ENCODE data around the gene IL1RN. TPM values are rescaled to one million over a fixed set of nuclear protein-coding genes. Genes with fewer than 3 reads are reported as not detected.

Gene IL1RN
- total RNA-seq, 1 donor from 2014 or later: not detected

DNA sequence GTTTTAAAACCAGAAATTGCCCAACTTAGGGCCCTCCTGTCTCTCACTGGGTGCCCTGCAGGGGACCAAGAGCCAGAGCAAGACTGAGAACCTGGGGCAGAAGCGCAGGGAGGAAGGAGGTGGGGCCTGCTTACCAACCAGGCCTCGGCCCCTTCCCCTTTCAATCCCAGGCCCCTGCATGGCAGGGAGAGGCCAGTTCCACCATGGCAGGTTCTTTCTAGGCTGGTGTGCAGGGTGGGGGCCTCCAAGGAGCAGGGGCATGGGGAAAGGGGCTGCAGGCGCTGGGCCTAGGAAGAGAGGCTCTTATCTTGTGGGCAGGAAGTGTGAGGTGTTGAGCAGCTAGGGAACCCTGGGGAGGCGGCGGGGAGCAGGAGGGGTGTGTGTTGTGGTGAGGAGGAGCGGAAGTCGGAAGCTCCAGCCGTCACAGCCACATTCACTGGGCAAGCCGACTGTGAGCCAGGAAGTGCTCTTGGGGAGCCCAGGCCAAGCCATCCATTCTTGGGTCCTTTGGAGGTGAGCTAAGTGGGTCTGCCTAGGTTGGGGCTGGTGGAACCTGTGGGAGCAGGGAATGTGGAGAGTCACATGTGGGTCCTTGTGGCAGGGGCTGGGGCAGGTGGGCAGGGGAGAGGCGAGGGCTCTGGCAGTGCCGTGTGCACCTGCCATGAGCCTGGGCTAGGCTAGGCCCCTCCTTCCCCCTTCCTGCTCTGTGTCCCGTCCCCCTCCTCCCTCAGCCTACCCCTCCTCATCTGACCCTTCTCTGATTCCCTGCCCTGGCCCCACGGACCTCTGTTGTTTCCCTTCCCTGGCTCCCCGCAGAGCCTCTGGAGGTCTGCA is 46.4 kb downstream of the IL1RN start, which contains the start of gene PSD4:
Gene PSD4, plus strand, starts transcription at position 430 of the 834 bp plus-strand sequence. CDS start 8,486 bp downstream, outside the sequence.
- DNase-seq (ENCODE audit: low read depth): no peak

GRCh38 chr2:113174376-113174750 is 47.0 kb downstream of the IL1RN start:
- no peak for DNase-seq (ENCODE audit: low read depth)

DNA sequence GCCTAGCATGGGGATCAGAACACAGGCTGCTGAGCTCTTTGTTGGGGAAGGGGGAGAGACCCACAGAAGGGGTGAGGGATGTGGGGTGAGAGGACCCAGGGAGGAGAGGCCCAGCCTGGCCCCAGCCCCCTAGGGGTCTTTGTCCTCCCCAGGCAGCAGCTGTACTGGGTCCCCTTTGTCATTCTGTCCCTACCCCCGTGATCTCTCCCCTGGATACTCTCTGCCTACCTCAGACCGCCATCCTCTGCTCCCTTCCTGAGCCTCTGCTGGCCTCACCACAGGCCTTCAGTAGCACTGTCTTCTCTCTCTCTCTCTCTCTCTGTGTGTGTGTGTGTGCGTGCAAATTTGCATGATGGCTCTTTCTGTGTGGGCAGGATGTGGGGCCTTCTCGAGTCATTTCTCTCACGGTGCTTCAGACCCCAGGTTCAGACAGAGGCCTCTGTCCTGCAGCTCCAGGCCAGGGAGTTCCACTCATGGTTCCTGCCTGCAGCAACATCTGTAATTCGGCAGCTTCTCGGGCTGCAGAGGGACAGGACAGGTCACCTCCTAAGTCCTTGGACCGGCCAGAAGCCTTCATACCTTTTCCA is 47.7 kb downstream of the IL1RN start:
- DNase-seq (ENCODE audit: low read depth): no peak

- no peak for DNase-seq (ENCODE audit: low read depth)
Measured at GRCh38 chr2:113175736-113176695, 48.6 kb downstream of the IL1RN start.

DNA sequence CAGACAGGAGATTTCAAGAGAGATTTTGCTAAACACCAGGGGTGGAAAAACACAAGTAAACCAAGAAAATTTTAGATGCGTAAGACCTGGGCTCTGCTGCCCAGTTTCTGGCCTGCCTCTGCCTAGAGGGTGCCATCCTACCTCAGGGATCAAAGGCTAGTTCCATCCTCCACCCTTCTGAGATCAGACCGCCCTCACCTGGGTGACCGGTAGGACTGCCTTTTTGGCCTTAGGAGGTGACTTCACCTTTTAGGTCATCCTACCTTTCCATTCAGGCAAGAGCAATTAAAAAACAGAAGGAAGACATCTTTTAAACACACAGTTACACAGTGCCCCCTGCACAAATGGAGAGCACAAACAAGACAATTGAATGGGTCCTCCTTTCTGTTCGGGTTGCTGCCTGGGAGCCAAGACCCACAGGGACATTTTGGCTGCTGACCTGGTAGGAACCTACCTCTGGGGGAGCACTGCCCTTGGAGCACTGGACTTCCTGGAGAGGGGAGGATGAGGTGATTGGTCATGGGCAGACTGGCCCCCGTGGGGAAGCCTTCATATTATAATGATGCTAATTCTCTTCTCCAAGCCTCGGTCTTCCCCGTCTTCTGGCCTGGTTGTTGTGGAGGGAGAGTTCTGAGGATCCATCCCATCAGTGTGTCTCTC is 49.4 kb downstream of the IL1RN start:
- DNase-seq (ENCODE audit: low read depth): no peak

GRCh38 chr2:113178069-113178746 is 50.8 kb downstream of the IL1RN start:
- DNase-seq (ENCODE audit: low read depth): no peak

DNA sequence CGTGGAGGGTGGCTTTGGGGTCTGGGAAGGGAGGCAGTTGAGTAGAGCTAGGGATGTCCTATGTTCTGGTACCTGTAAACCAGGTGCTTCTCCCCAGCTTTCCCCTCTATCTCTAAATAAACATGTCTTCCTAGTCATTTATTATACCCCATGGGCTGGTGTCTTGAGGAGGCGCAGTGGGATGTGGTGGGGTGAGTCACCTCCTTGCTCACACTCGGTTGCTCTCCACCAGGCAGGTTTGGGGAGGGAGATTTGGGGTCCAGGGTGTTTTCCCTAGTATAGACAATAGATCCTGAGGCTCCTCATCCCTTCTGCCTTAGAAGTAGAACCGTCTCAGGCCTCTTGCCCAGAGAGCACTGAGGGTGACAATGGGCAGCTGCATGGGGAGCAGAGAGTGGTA is 51.5 kb downstream of the IL1RN start:
- no peak for DNase-seq (ENCODE audit: low read depth)

- DNase-seq (ENCODE audit: low read depth): no peak
Measured at GRCh38 chr2:113179446-113180045, 52.1 kb downstream of the IL1RN start.

DNA sequence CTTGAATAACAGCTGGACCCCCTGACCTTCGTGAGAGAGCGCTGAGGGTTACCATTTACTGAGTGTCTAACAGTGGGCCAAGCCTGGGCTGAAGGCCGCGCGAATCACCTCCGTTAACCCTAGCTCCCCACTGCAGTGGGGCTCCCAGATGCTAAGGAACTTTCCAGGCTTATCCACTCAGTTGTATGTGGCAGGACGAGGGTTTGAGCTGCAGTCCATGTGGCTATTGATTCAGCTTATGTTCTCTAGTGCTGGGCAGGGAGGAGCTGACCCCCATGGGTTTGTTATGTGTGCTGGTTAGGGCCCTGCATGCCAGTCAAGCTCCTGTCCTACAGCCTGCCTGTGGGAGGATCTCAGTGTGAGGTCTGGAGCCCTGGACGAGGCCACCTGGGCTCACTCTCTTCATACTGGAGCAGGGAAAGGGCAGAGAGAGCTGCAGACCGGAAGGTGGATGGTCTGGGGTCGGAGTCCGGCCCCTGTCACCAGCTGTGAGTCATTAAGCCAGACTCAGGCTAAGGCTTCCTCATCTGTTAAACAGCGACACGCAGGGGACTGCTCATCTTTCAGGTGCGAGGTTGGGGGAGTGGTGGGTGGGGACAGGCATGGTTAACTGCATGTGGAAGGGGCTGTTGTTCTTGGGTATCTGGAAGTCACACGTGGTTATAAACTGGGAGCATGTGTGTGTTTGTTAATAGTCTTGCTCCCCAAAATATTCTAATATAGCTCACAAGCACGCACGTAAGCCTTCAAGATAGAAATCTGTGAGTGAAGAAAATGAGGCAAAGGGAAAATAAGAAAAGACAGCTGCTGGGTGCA is 52.9 kb downstream of the IL1RN start:
- no peak for DNase-seq (ENCODE audit: low read depth)

DNA sequence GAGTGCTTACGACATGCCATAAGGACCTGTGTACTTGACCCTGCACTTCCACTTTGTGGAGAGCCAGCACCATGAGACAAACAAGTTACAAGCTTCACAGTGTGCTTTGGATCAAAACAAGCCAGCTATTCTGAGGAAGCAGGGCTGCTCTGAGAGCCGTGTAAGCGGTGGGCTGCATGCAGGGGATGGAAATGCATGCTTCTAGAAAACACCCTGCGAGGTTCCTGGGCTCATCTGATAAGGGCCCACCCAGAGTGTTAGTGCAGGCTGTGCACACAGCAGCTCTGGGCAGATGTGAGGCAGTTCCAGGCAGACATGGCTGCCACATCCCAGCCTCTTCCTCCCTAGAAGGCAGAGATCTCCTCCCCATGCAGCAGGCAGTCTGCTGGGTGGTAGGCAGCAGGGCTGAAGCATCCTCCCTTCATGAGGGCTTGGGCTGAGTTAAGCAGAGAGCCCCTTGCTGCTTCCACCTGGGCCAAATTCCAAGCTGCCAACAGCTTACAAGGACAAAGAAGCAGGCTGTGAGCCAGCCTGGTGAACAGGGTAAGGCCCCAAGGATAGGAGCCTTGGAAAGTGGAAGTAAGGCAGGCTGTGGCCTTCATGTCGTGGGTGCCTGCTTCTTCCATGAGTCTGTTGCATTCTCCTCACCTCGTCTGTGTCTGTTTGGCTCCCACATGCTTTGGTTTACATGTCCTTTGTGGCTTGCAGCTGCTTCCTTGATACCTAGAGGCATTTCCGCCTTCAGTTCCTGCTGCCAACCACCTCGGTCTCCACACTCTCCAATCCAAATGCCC is 54.1 kb downstream of the IL1RN start:
- no peak for DNase-seq (ENCODE audit: low read depth)

DNA sequence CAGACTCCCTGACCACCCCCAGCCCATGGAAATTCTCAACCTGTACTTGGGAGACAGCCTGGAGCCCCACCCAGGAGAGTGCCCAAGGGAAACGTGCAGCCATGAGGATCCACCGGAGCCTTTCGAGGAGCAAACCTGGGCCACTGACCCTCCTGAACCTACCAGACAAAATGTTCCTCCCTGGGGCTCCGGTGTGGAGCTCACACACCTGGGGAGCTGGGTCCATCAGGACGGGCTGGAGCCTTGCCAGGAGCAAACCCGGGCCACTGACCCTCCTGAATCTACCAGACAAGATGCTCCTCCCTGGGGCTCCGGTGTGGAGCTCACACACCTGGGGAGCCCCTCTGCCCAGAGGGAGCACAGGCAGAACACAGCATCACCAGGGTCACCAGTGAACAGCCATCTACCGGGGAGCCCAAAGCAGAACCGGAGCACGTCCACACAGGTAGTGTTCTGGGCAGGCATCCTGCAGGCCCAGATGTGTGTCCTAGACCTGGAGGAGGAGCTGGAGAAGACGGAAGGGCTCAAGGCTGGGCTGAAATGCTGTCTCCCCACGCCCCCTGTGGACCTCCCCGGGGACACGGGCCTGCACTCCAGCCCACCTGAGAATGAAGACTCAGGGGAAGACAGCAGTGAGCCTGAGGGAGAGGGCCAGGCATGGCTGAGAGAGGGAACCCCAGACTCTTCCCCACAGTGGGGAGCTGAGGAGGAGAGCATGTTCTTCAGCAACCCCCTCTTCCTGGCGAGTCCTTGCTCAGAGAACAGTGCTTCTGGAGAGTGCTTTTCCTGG is 55.3 kb downstream of the IL1RN start:
- DNase-seq (ENCODE audit: low read depth): no peak

- no peak for DNase-seq (ENCODE audit: low read depth)
Measured at GRCh38 chr2:113183264-113183663, 55.9 kb downstream of the IL1RN start.

Other genes with a start within 250 kb of the IL1RN start
- not detected in 2 replicates for gene IL37, start 216.4 kb upstream of the IL1RN start, total RNA-seq
- gene IL36G, start 149.6 kb upstream of the IL1RN start, total RNA-seq: not detected in 2 replicates
- not detected in 2 replicates for gene IL36A, start 122.1 kb upstream of the IL1RN start, total RNA-seq
- not detected in 2 replicates for gene IL36B, start 74.7 kb upstream of the IL1RN start, total RNA-seq
- 0.69 TPM in 1 of 2 replicates, not detected in the other for gene IL36RN, start 68.4 kb upstream of the IL1RN start, total RNA-seq
- gene IL1F10, start 59.6 kb upstream of the IL1RN start, total RNA-seq: not detected in 2 replicates
- gene PSD4, start 46.4 kb downstream of the IL1RN start, total RNA-seq: 13.5 and 28.7 TPM in 2 replicates
- gene PAX8, start 151.3 kb downstream of the IL1RN start, total RNA-seq: 86.5 and 273 TPM in 2 replicates